Caco-2 (cell line): ENCODE results near the gene LYRM9. TPM values are rescaled to one million over a fixed set of nuclear protein-coding genes. Genes with fewer than 3 reads are reported as not detected.

Experiments used
- BruUV-seq: library from RNA; stranded (reverse); fragments of 400-500 nt; replicated peaks from 2 replicates; lab custom pipeline; 2021; lab: Mats Ljungman, UMichigan
- CTCF ChIA-PET: fragments of 300-600 bp; sonication (Branson Sonifier 250); formaldehyde crosslinking; loops from one replicate; lab custom pipeline; 2022; ENCODE audit warnings: antibody characterized with exemption; lab: Charles Lee
- POLR2A ChIA-PET: fragments of 300-600 bp; sonication (Branson Sonifier 250); formaldehyde crosslinking; loops from one replicate; lab custom pipeline; 2022; ENCODE audit warnings: antibody characterized with exemption; lab: Charles Lee
- DNase-seq, 2 experiments: peaks; one replicate each; pipeline versions ENCODE4 v3.0.0 to v3.0.0-alpha.2; 2020 to 2022
- H3K27me3 ChIP-seq: replicated peaks from 2 replicates; pipeline ENCODE4 v1.6.0; 2011; ENCODE audit warnings: low read length; ENCODE audit not compliant: control insufficient read depth, insufficient read depth
- H3K36me3 ChIP-seq: 2 replicates; pipeline ENCODE4 v1.5.1; 2011; ENCODE audit warnings: low read length; ENCODE audit not compliant: control insufficient read depth, insufficient read depth
- H3K4me1 ChIP-seq: fragments of 250-450 bp; sonication (Bioruptor Pico); 2 replicates; pipeline ENCODE4 v1.5.1; 2020; ENCODE audit warnings: mild to moderate bottlenecking
- H3K4me3 ChIP-seq: 2 replicates; pipeline ENCODE4 v1.5.1; 2011; ENCODE audit warnings: low read depth, mild to moderate bottlenecking, control low read depth, low read length
- H3K9me3 ChIP-seq: fragments of 250-450 bp; sonication (Bioruptor Pico); 2 replicates; pipeline ENCODE4 v1.5.1; 2020; ENCODE audit warnings: mild to moderate bottlenecking, moderate library complexity
- H3K27ac Mint-ChIP-seq: one replicate; pipeline ENCODE4 v1.8.0; 2022; ENCODE audit warnings: mixed read lengths; ENCODE audit not compliant: unreplicated experiment
- H3K27me3 Mint-ChIP-seq: one replicate; pipeline ENCODE4 v1.8.0; 2022; ENCODE audit warnings: mixed read lengths; ENCODE audit not compliant: insufficient read depth, unreplicated experiment
- H3K36me3 Mint-ChIP-seq: one replicate; pipeline ENCODE4 v1.8.0; 2022; ENCODE audit warnings: mild to moderate bottlenecking, mixed read lengths; ENCODE audit not compliant: insufficient read depth, unreplicated experiment
- H3K4me1 Mint-ChIP-seq: one replicate; pipeline ENCODE4 v1.8.0; 2022; ENCODE audit warnings: low read depth, mixed read lengths; ENCODE audit not compliant: unreplicated experiment
- H3K4me3 Mint-ChIP-seq: one replicate; pipeline ENCODE4 v1.8.0; 2022; ENCODE audit warnings: mild to moderate bottlenecking, moderate library complexity, mixed read lengths; ENCODE audit not compliant: unreplicated experiment
- H3K9me3 Mint-ChIP-seq: one replicate; pipeline ENCODE4 v1.8.0; 2022; ENCODE audit warnings: mixed read lengths; ENCODE audit not compliant: unreplicated experiment
- CTCF ChIP-seq, 2 experiments: fragments of 200-600 bp in 1 of 2; IDR thresholded peaks; 1 replicate in 1 of 2; 2 replicates in 1 of 2; pipeline versions ENCODE4 v1.5.1 to v1.8.0; 2011 to 2022; ENCODE audit warnings: antibody characterized with exemption in 1 of 2, control low read depth in 1 of 2, inconsistent platforms in 1 of 2, low read depth in 1 of 2, low read length in 1 of 2, mild to moderate bottlenecking in 1 of 2, moderate library complexity in 1 of 2; ENCODE audit not compliant: insufficient read depth in 1 of 2, severe bottlenecking in 1 of 2, unreplicated experiment in 1 of 2
- intact Hi-C: fragments of 100-400 bp; cut with micrococcal nuclease; formaldehyde crosslinking; loops from one replicate; pipeline ENCODE4 v1.10.0; 2022; ENCODE audit not compliant: unreplicated experiment
- total RNA-seq: library from RNA; stranded (reverse); gene quantifications from 2 replicates; pipeline ENCODE4 v1.2.3, GENCODE V29; 2022

LYRM9 gene
- total RNA-seq, 1 experiment from 2014 or later: 29.1 TPM

GRCh38 chr17:27873211-27873610 is 20.0 kb downstream of the LYRM9 start:
- no peaks in the 10 kb centered on the region for H3K36me3 ChIP-seq
- POLR2A ChIA-PET: no interaction called here
- no TSS peak for BruUV-seq
- H3K9me3 Mint-ChIP-seq: no peaks in the 10 kb centered on the region
- no peaks in the 10 kb centered on the region for H3K4me1 Mint-ChIP-seq
- no peak overlapping the region for H3K4me3 ChIP-seq
- DNase-seq: no peak
- no peak for TF ChIP-seq CTCF (IDR thresholded peaks at IDR 0.05; ENCODE audit: insufficient read depth in 1 of 2, low read depth in 1 of 2, low read length in 1 of 2, severe bottlenecking in 1 of 2, unreplicated experiment in 1 of 2)
- no peaks in the 10 kb centered on the region for H3K27me3 Mint-ChIP-seq
- peaks cover 16% of the 10 kb centered on the region for H3K36me3 Mint-ChIP-seq
- CTCF ChIA-PET: interaction anchor here (0.7 kb wide), 1 partner anchor 14 kb away, joined by 3 read pairs; no protein-coding TSS in a partner anchor
- intact Hi-C loops: no loop called here
- no peak overlapping the region for H3K27ac Mint-ChIP-seq
- H3K4me1 ChIP-seq: no peaks in the 10 kb centered on the region
- no peaks in the 10 kb centered on the region for H3K27me3 ChIP-seq
- H3K9me3 ChIP-seq: 0 out of 2 replicates have a peak, but pooled peaks cover 8% of the 10 kb centered on the region
- H3K4me3 Mint-ChIP-seq: no peak overlapping the region

DNA sequence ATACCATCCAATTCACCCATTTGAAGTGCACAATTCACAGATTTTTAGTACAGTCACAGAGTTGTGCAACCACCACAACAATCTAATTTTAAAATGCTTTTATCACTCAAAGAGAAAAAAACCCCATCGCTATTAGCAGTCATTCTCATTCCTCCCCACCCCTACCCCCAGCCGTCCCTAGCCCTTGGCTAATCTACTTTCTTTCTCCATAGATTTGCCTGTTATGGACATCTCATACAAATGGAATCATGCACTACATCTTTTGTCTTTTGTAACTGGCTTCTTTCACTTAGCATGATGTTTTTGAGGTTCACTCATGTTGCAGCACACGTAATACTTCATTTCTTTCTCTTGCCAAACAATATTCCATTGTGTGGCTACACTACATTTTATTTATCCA is 20.4 kb downstream of the LYRM9 start:
- BruUV-seq: no TSS peak
- intact Hi-C loops: no loop called here
- no peaks in the 10 kb centered on the region for H3K4me1 Mint-ChIP-seq

GRCh38 chr17:27871407-27871806 is 21.8 kb downstream of the LYRM9 start:
- Mint-ChIP-seq H3K36me3 (peaks cover 16% of the 10 kb centered on the region), H3K4me3 (no peak overlapping the region), H3K9me3 (no peaks in the 10 kb centered on the region), H3K27me3 (no peaks in the 10 kb centered on the region), H3K4me1 (no peaks in the 10 kb centered on the region), H3K27ac (no peak overlapping the region)
- Histone ChIP-seq H3K4me3 (no peak overlapping the region), H3K27me3 (no peaks in the 10 kb centered on the region), H3K36me3 (no peaks in the 10 kb centered on the region), H3K4me1 (no peaks in the 10 kb centered on the region), H3K9me3 (0 out of 2 replicates have a peak, but pooled peaks cover 8% of the 10 kb centered on the region)
- POLR2A ChIA-PET: no interaction called here
- BruUV-seq: no TSS peak
- DNase-seq: peak in 1 of 2 experiments; percentile 14
- intact Hi-C loops: no loop called here
- no peak for TF ChIP-seq CTCF (IDR thresholded peaks at IDR 0.05; ENCODE audit: insufficient read depth in 1 of 2, low read depth in 1 of 2, low read length in 1 of 2, severe bottlenecking in 1 of 2, unreplicated experiment in 1 of 2)
- CTCF ChIA-PET: interaction anchor here (0.9 to 3.8 kb wide), 4 partner anchors 9 to 74 kb away, joined by 3 to 44 read pairs (median 6); no protein-coding TSS in a partner anchor

More for the DNA sequence above, 20.4 kb downstream of the LYRM9 start:
- DNase-seq: peak in 1 of 2 experiments; percentile 12
- ChIA-PET POLR2A (no interaction called here), CTCF (interaction anchor here (1.5 kb wide), 1 partner anchor 67 kb away, joined by 3 read pairs; no protein-coding TSS in a partner anchor)
- no peaks in the 10 kb centered on the region for H3K4me1 ChIP-seq
- Mint-ChIP-seq H3K36me3 (peaks cover 16% of the 10 kb centered on the region), H3K27ac (no peak overlapping the region), H3K27me3 (no peaks in the 10 kb centered on the region), H3K9me3 (no peaks in the 10 kb centered on the region), H3K4me3 (no peak overlapping the region)
- H3K9me3 ChIP-seq: 0 out of 2 replicates have a peak, but pooled peaks cover 8% of the 10 kb centered on the region
- H3K4me3 ChIP-seq: no peak overlapping the region
- no peaks in the 10 kb centered on the region for H3K36me3 ChIP-seq
- no peak for TF ChIP-seq CTCF (IDR thresholded peaks at IDR 0.05; ENCODE audit: insufficient read depth in 1 of 2, low read depth in 1 of 2, low read length in 1 of 2, severe bottlenecking in 1 of 2, unreplicated experiment in 1 of 2)
- H3K27me3 ChIP-seq: no peaks in the 10 kb centered on the region
